ENCODE data around the gene POMC. TPM values are rescaled to one million over a fixed set of nuclear protein-coding genes. Genes with fewer than 3 reads are reported as not detected.
A peak's percentile ranks its signal among the peaks of the same experiment; 100 is the strongest.

Gene POMC
- total RNA-seq, 1 donor from 2014 or later = not detected

- peaks cover 14% of the 10 kb centered on the region for H3K4me1 Mint-ChIP-seq
- H3K79me2 ChIP-seq (ENCODE audit: low read depth) = no peaks in the 10 kb centered on the region
- H3K27me3 Mint-ChIP-seq (ENCODE audit: insufficient read depth, low read depth) = peaks cover 49% of the 10 kb centered on the region
- no peak overlapping the region for H3K4me3 Mint-ChIP-seq
- H3F3A ChIP-seq (ENCODE audit: low read depth) = peaks cover 9% of the 10 kb centered on the region
- no peak overlapping the region for H3K27ac ChIP-seq
- H3K27me3 ChIP-seq = peaks cover 81% of the 10 kb centered on the region
- H3K4me3 ChIP-seq = no peak overlapping the region
- H3K4me1 ChIP-seq = peaks cover 4% of the 10 kb centered on the region
- H3K36me3 Mint-ChIP-seq = no peaks in the 10 kb centered on the region
- no peaks in the 10 kb centered on the region for H3K9me3 Mint-ChIP-seq
- no peaks in the 10 kb centered on the region for H3K36me3 ChIP-seq
- no peaks in the 10 kb centered on the region for H3K9me3 ChIP-seq (ENCODE audit: low read depth)
- DNase-seq (ENCODE audit: low spot score) = no peak
- H3K27ac Mint-ChIP-seq = no peak overlapping the region
- no peak overlapping the region for H3K4me2 ChIP-seq
- H3K9ac ChIP-seq = no peak overlapping the region
- H4K20me1 ChIP-seq (ENCODE audit: low read depth) = peaks cover 2% of the 10 kb centered on the region
- TF ChIP-seq EZH2phosphoT487 (IDR thresholded peaks at IDR 0.05) (no peak), EZH2 (IDR thresholded peaks at IDR 0.05) (no peak), CTCF (IDR thresholded peaks at IDR 0.05) (no peak)
- no peak overlapping the region for H2AFZ ChIP-seq (replicated peaks)
These were observed 2.5 kb upstream of the POMC start for GRCh38 chr2:25170888-25171287.

GRCh38 chr2:25169073-25169470 is 692 bp upstream of the POMC start:
- no peak overlapping the region for H3K27ac ChIP-seq
- no peaks in the 10 kb centered on the region for H3K9me3 Mint-ChIP-seq
- no peaks in the 10 kb centered on the region for H3K9me3 ChIP-seq (ENCODE audit: low read depth)
- H3K36me3 ChIP-seq = no peaks in the 10 kb centered on the region
- TF ChIP-seq CTCF (IDR thresholded peaks at IDR 0.05) (no peak), EZH2 (IDR thresholded peaks at IDR 0.05) (no peak), EZH2phosphoT487 (IDR thresholded peaks at IDR 0.05) (no peak)
- no peak overlapping the region for H2AFZ ChIP-seq (replicated peaks)
- no peak for DNase-seq (ENCODE audit: low spot score)
- H3K4me3 Mint-ChIP-seq = peak overlapping the region; percentile 79
- H3K36me3 Mint-ChIP-seq = no peaks in the 10 kb centered on the region
- no peak overlapping the region for H3K9ac ChIP-seq
- peaks cover 2% of the 10 kb centered on the region for H4K20me1 ChIP-seq (ENCODE audit: low read depth)
- peaks cover 9% of the 10 kb centered on the region for H3K4me1 ChIP-seq
- peaks cover 85% of the 10 kb centered on the region for H3K27me3 ChIP-seq
- peaks cover 50% of the 10 kb centered on the region for H3K27me3 Mint-ChIP-seq (ENCODE audit: insufficient read depth, low read depth)
- no peaks in the 10 kb centered on the region for H3K79me2 ChIP-seq (ENCODE audit: low read depth)
- H3K4me3 ChIP-seq = peak overlapping the region; percentile 64
- H3K27ac Mint-ChIP-seq = no peak overlapping the region
- peaks cover 13% of the 10 kb centered on the region for H3K4me1 Mint-ChIP-seq
- peak overlapping the region; percentile 93 for H3K4me2 ChIP-seq
- peaks cover 19% of the 10 kb centered on the region for H3F3A ChIP-seq (ENCODE audit: low read depth)

- H3K36me3 Mint-ChIP-seq = no peaks in the 10 kb centered on the region
These were observed 2.1 kb downstream of the POMC start for GRCh38 chr2:25165992-25166875.

More at GRCh38 chr2:25165992-25166875, 2.1 kb downstream of the POMC start:
- Histone ChIP-seq H3K4me1 (peaks cover 9% of the 10 kb centered on the region), H3K9me3 (ENCODE audit: low read depth) (no peaks in the 10 kb centered on the region), H3K9ac (no peak overlapping the region), H4K20me1 (ENCODE audit: low read depth) (peaks cover 2% of the 10 kb centered on the region), H3K27me3 (peaks cover 74% of the 10 kb centered on the region), H2AFZ (replicated peaks) (no peak overlapping the region), H3K79me2 (ENCODE audit: low read depth) (no peaks in the 10 kb centered on the region), H3K36me3 (no peaks in the 10 kb centered on the region), H3K4me3 (no peak overlapping the region), H3K27ac (no peak overlapping the region), H3F3A (ENCODE audit: low read depth) (peaks cover 19% of the 10 kb centered on the region), H3K4me2 (no peak overlapping the region)
- Mint-ChIP-seq H3K27me3 (ENCODE audit: insufficient read depth, low read depth) (peaks cover 43% of the 10 kb centered on the region), H3K9me3 (no peaks in the 10 kb centered on the region), H3K4me1 (peaks cover 13% of the 10 kb centered on the region), H3K27ac (no peak overlapping the region), H3K4me3 (no peak overlapping the region)
- TF ChIP-seq EZH2 (IDR thresholded peaks at IDR 0.05) (no peak), EZH2phosphoT487 (IDR thresholded peaks at IDR 0.05) (no peak), CTCF (IDR thresholded peaks at IDR 0.05) (peak; percentile 55)
- DNase-seq (ENCODE audit: low spot score) = peak; percentile 63

Measured in neural progenitor cell (in vitro differentiated cells).